ENCODE results near the gene ABCA10. TPM values are rescaled to one million over a fixed set of nuclear protein-coding genes. Genes with fewer than 3 reads are reported as not detected.

ABCA10 gene
- total RNA-seq, 1 donor from 2014 or later, result 1.8 TPM

DNA sequence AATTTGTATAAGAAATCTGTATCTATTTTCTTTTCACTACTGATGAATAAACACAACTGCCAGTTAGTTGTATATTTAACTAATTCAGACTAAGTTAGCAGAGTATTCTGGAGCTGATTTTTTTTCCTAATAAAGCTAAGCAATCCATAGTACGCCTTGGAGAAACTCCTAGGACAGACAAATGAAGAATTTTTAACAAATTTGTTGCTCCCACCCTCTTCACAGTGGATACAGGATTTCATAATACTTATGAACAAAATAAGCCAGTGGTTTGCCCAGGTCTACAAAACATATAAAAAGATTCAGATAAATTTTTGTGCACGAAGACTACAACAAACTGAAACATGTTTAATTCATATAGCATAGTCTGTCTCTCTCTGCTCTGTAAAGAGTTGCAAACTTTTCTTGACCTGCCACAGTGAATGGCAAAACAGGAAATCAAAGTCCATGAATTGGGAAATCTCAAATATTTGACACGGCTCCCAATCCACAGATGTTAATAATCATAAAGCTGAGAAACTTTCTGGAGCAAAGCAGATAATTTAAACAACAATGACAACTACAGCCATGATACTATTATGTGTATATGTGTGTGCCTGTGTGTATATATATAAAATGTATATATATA is 86.3 kb downstream of the ABCA10 start:
- Mint-ChIP-seq H3K36me3 (ENCODE audit: unreplicated experiment) (peaks cover under 1% of the 10 kb centered on the region), H3K4me3 (ENCODE audit: unreplicated experiment) (no peak overlapping the region), H3K4me1 (ENCODE audit: unreplicated experiment) (peaks cover 30% of the 10 kb centered on the region), H3K27ac (ENCODE audit: unreplicated experiment) (peak overlapping the region; percentile 81), H3K9me3 (ENCODE audit: unreplicated experiment) (peaks cover 4% of the 10 kb centered on the region), H3K27me3 (ENCODE audit: unreplicated experiment) (no peaks in the 10 kb centered on the region)
- TF ChIP-seq, protein P1, sequence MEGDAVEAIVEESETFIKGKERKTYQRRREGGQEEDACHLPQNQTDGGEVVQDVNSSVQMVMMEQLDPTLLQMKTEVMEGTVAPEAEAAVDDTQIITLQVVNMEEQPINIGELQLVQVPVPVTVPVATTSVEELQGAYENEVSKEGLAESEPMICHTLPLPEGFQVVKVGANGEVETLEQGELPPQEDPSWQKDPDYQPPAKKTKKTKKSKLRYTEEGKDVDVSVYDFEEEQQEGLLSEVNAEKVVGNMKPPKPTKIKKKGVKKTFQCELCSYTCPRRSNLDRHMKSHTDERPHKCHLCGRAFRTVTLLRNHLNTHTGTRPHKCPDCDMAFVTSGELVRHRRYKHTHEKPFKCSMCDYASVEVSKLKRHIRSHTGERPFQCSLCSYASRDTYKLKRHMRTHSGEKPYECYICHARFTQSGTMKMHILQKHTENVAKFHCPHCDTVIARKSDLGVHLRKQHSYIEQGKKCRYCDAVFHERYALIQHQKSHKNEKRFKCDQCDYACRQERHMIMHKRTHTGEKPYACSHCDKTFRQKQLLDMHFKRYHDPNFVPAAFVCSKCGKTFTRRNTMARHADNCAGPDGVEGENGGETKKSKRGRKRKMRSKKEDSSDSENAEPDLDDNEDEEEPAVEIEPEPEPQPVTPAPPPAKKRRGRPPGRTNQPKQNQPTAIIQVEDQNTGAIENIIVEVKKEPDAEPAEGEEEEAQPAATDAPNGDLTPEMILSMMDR (IDR thresholded peaks at IDR 0.05), result no peak
- no peak for DNase-seq (ENCODE audit: extremely low spot score, unreplicated experiment)

DNA sequence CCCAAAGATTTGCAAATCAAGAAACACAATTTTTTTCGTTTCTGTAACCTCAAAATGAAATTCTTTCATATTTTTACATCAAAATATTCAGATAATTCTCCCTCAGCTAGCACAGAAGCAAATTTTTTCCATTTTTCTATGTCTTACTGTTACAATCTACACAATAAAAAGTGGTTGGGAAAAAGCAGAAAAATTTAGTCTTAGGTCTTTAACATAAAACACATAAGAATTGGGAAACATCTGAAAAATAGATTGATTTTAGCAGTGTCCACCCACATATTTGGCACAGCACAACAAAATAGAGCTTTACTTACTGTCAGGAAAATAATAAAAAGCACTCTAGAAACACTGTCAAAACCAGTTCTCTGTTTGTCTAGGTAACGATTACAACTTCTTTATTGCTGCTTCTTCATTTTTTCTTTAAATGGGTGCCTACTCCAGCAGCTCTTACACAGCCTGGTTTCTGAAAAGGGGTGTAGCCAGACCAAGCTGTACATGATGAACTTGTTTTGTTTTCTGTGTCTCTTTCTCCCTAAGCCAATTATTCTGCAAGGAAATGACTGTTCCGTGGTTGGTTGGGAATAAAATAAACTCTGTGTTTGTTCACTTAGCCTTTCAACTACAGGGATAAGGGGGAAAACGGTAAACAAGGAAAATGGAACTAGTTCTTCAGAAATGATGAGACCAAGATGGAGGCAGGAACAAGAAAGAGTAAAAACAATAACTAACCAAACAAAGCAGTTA is 87.0 kb downstream of the ABCA10 start, which contains the start of gene ABCA6:
Gene ABCA6, minus strand, starts transcription at position 465 of the 744 bp plus-strand sequence. CDS start 1,192 bp downstream, outside the sequence.
- no peak within 1 kb of the TSS for H3K4me3 Mint-ChIP-seq (ENCODE audit: unreplicated experiment)
- H3K9me3 Mint-ChIP-seq (ENCODE audit: unreplicated experiment), result peaks cover 7% of the 10 kb centered on the region
- TF ChIP-seq, protein P1 (IDR thresholded peaks at IDR 0.05), result no peak
- no peak for DNase-seq (ENCODE audit: extremely low spot score, unreplicated experiment)
- H3K4me1 Mint-ChIP-seq (ENCODE audit: unreplicated experiment), result peaks cover 30% of the 10 kb centered on the region
- no peaks in the 10 kb centered on the region for H3K27me3 Mint-ChIP-seq (ENCODE audit: unreplicated experiment)
- peak within 1 kb of the TSS; percentile 81 for H3K27ac Mint-ChIP-seq (ENCODE audit: unreplicated experiment)
- peaks cover 2% of the 10 kb centered on the region for H3K36me3 Mint-ChIP-seq (ENCODE audit: unreplicated experiment)

DNA sequence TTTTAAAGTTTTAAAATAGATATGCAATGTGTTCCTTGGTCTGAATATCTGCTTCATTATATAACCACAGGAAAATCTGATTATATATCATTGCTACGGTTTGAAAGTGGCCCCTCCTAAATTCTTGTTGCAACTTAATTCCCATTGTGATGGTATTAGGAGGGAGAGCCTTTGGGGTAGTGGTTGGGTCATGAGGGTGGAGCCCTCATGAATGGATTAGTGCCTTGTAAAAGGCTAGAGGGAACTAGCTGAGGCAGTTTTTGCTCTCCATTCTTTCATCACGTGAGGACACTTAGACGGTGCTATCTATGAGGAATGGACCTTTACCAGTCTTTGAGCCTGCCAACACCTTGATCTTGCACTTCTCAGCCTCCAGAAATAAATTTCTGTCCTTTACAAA is 94.5 kb downstream of the ABCA10 start:
- no peak overlapping the region for H3K27ac Mint-ChIP-seq (ENCODE audit: unreplicated experiment)
- H3K9me3 Mint-ChIP-seq (ENCODE audit: unreplicated experiment), result peaks cover 12% of the 10 kb centered on the region
- H3K27me3 Mint-ChIP-seq (ENCODE audit: unreplicated experiment), result peaks cover 3% of the 10 kb centered on the region
- no peaks in the 10 kb centered on the region for H3K4me1 Mint-ChIP-seq (ENCODE audit: unreplicated experiment)
- no peak overlapping the region for H3K4me3 Mint-ChIP-seq (ENCODE audit: unreplicated experiment)
- TF ChIP-seq, protein P1 (IDR thresholded peaks at IDR 0.05), result no peak
- DNase-seq (ENCODE audit: extremely low spot score, unreplicated experiment), result no peak
- H3K36me3 Mint-ChIP-seq (ENCODE audit: unreplicated experiment), result peaks cover 7% of the 10 kb centered on the region

DNA sequence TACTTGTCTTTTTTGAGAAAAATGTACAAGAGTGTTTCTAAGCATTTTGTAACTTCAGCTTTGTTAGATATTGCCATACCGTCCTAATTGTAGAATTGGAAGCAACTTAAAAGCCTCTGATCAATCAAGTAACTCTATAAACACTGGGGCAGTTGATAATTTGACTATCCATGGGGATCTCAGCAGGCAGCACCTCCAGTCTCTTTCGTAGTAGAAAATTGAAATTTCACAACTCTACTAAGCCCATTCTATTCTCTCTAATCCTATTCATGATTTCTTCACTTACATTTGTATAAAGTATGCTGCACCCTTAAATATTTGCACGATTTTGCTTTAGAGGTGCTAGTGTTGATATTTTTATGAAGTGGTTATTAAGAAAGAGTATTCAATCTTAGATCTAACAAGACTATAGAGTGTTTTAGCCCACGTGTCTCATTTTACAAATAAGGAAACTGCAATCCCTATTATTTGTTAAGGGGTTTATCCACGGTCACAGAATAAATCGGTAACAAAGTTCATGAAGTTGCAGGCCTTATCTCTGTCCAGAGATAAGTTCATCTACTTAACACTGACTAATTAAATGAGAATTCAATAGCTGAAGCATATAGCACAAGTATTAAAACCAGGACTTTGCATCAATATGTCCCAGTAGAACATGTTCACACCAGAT is 97.9 kb downstream of the ABCA10 start:
- Mint-ChIP-seq H3K27me3 (ENCODE audit: unreplicated experiment) (peaks cover 3% of the 10 kb centered on the region), H3K9me3 (ENCODE audit: unreplicated experiment) (peaks cover 4% of the 10 kb centered on the region), H3K27ac (ENCODE audit: unreplicated experiment) (no peak overlapping the region), H3K4me1 (ENCODE audit: unreplicated experiment) (no peaks in the 10 kb centered on the region), H3K36me3 (ENCODE audit: unreplicated experiment) (peaks cover 4% of the 10 kb centered on the region), H3K4me3 (ENCODE audit: unreplicated experiment) (no peak overlapping the region)
- no peak for DNase-seq (ENCODE audit: extremely low spot score, unreplicated experiment)
- TF ChIP-seq, protein P1 (IDR thresholded peaks at IDR 0.05), result no peak

DNA sequence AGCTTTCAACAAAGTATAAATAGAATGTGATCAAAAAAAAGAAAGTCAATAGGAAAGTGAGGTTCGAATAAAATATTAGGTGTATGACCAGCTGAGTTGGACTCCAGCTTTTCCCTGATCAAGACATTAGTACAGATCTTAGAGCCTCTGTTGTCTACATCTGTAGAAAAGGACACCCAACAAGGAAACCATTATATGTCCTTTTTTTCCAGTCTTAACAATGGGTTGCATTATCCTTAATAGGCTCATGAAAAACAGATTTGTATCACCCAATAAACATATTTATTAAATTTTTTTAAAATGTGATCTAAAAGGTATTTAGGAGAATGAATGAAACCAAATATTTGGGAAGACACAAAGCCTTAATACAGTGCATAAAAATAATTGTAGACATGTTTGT is 105.0 kb downstream of the ABCA10 start:
- Mint-ChIP-seq H3K4me3 (ENCODE audit: unreplicated experiment) (no peak overlapping the region), H3K9me3 (ENCODE audit: unreplicated experiment) (no peaks in the 10 kb centered on the region), H3K4me1 (ENCODE audit: unreplicated experiment) (no peaks in the 10 kb centered on the region), H3K36me3 (ENCODE audit: unreplicated experiment) (no peaks in the 10 kb centered on the region), H3K27me3 (ENCODE audit: unreplicated experiment) (no peaks in the 10 kb centered on the region), H3K27ac (ENCODE audit: unreplicated experiment) (no peak overlapping the region)
- no peak for DNase-seq (ENCODE audit: extremely low spot score, unreplicated experiment)
- TF ChIP-seq, protein P1 (IDR thresholded peaks at IDR 0.05), result no peak

Measured in osteocyte (in vitro differentiated cells).